BJ (cell line): Measurements from ENCODE around the gene CLSTN3. TPM values are rescaled to one million over a fixed set of nuclear protein-coding genes. Genes with fewer than 3 reads are reported as not detected.

ENCODE experiments used
- CTCF ChIA-PET: fragments of 350-600 bp; formaldehyde crosslinking; extraction: SDS; loops from one replicate; lab custom pipeline; 2021; ENCODE audit warnings: antibody characterized with exemption, inconsistent platforms; lab: Yijun Ruan, JAX
- POLR2A ChIA-PET: fragments of 300-600 bp; sonication (Branson Sonifier 250); formaldehyde crosslinking; extraction: SDS; loops from one replicate; lab custom pipeline; 2021; ENCODE audit warnings: antibody characterized with exemption; lab: Charles Lee
- DNase-seq: peaks from one replicate; pipeline ENCODE4 v3.0.0-alpha.2; 2011; ENCODE audit warnings: low read depth
- H3K27me3 ChIP-seq: 2 replicates; pipeline ENCODE4 v1.6.0; 2011; ENCODE audit warnings: low read length; ENCODE audit not compliant: control insufficient read depth, insufficient read depth
- H3K36me3 ChIP-seq: 2 replicates; pipeline ENCODE4 v1.5.1; 2011; ENCODE audit warnings: low read length; ENCODE audit not compliant: control insufficient read depth, insufficient read depth
- H3K4me3 ChIP-seq: 2 replicates; pipeline ENCODE4 v1.5.1; 2011; ENCODE audit warnings: low read depth, mild to moderate bottlenecking, control low read depth, low read length
- polyA minus RNA-seq: library from RNA; depleted of rRNA, polyadenylated mRNA; stranded (reverse); fragments of >200 nt; gene quantifications from 2 replicates; pipeline ENCODE4 v1.2.3, GENCODE V29; 2011; rRNA and poly(A)+ RNA removed
- polyA plus RNA-seq: library from polyadenylated mRNA; depleted of rRNA; stranded (reverse); fragments of >200 nt; gene quantifications from 2 replicates; pipeline ENCODE4 v1.2.3, GENCODE V29; 2011; rRNA removed
- TF ChIP-seq, protein P1 (sequence below): IDR thresholded peaks from 2 replicates; pipeline ENCODE4 v1.5.1; 2011; ENCODE audit warnings: low read depth, mild to moderate bottlenecking, control low read depth, inconsistent platforms, low read length, moderate library complexity; ENCODE audit not compliant: insufficient read depth

CLSTN3 gene
- polyA plus RNA-seq, result 14.3 and 19.2 TPM in 2 replicates
- polyA minus RNA-seq, result 17.6 and 18.2 TPM in 2 replicates

DNA sequence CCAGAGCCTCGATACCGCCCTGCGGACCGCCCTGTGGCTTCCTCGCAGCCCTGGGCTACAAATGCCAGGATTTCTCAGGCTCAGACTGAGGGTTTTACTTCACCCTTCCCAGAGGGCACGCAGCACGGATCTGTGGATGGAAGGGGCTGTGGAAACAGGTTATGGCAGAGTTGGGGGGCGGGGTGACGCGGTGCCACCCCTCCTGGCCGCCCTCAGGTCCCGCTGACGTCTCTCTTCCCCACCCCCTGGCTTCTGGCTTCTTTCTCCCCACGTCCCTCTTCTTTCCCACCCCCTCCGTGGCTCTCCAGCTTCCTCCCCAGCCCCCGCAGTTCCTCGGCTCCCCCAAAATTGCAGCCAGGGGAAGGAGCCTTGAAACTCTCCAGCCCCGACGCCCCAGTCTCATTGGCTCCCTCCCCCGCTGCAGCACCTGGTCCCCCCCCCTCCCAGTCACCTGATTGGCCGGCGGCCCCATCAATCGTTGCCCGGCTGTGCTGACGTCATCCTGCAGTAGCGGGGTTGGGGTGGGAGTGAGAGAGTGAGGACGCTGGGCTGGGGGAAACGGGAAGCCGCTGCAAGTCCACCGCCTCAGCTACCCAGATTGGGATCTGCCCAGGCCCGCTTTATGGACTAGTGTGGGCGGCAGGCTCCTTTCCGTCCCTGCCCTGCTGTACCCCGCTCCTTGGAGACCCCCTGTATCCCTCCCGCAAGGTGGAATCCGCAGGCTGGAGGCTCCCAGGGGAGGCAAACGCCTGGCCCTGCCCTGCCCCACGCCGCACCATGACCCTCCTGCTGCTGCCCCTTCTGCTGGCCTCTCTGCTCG, at the start of gene CLSTN3:
Gene CLSTN3 (plus strand): TSS at position 500 of the 820 bp plus-strand sequence. CDS start 278 bp downstream, at position 778.
- POLR2A ChIA-PET, result no interaction called here
- DNase-seq, result no peak
- CTCF ChIA-PET, result interaction anchor here (0.6 to 2.7 kb wide), 6 partner anchors 11 to 184 kb away, joined by 3 to 13 read pairs (median 3); no protein-coding TSS in a partner anchor
- TF ChIP-seq, protein P1, sequence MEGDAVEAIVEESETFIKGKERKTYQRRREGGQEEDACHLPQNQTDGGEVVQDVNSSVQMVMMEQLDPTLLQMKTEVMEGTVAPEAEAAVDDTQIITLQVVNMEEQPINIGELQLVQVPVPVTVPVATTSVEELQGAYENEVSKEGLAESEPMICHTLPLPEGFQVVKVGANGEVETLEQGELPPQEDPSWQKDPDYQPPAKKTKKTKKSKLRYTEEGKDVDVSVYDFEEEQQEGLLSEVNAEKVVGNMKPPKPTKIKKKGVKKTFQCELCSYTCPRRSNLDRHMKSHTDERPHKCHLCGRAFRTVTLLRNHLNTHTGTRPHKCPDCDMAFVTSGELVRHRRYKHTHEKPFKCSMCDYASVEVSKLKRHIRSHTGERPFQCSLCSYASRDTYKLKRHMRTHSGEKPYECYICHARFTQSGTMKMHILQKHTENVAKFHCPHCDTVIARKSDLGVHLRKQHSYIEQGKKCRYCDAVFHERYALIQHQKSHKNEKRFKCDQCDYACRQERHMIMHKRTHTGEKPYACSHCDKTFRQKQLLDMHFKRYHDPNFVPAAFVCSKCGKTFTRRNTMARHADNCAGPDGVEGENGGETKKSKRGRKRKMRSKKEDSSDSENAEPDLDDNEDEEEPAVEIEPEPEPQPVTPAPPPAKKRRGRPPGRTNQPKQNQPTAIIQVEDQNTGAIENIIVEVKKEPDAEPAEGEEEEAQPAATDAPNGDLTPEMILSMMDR, result no peak
- Histone ChIP-seq H3K27me3 (no peaks in the 10 kb centered on the region), H3K36me3 (peaks cover 4% of the 10 kb centered on the region), H3K4me3 (peak within 1 kb of the TSS; percentile 61)

DNA sequence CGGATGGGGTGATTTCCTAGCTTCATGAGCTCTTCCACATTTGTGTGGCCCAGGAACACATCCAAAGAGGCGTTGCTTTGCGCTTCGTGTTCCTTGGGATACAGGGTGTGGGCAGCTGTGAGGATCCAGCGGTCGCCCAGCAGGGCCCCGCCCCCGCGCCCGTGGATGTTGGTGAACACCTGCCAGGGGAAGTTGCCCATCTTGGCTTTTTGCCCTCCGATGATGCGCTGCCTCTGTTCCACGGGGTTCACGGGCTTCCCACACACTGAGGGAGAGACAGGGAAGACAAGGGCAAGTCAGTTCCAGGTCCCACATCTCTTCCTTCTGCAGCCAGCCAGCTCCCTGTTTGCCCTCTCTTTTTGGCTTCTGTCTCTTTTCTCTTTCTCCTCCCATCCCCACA, 49.1 kb upstream of the CLSTN3 start:
- ChIA-PET CTCF (interaction anchor here (0.8 to 2.9 kb wide), 4 partner anchors 10 to 116 kb away, joined by 3 to 17 read pairs (median 3); no protein-coding TSS in a partner anchor), POLR2A (interaction anchor here (0.6 kb wide), 1 partner anchor 190 kb away, joined by 3 read pairs; no protein-coding TSS in a partner anchor)
- TF ChIP-seq, protein P1, result no peak
- H3K4me3 ChIP-seq, result no peak overlapping the region
- peaks cover 32% of the 10 kb centered on the region for H3K36me3 ChIP-seq
- H3K27me3 ChIP-seq, result no peaks in the 10 kb centered on the region
- no peak for DNase-seq

DNA sequence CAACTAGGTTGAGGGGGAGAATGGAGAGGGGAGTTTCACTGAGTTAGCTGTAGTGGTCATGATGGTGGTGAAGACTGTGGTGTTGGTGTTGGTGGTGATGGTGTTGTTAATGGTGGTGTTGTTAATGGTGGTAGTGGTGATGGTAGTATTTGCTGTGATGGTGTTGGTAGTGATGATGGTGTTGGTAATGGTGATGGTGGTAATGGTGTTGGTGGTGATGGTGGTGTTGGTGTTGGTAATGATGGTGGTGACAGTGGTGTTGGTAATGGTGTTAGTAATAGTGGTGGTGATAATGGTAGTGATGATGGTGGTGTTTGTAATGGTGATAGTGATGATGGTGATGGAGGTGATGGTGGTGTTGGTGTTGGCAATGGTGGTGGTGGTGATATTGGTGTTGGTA, 47.0 kb upstream of the CLSTN3 start:
- CTCF ChIA-PET, result interaction anchor here (0.6 to 1.3 kb wide), 2 partner anchors 22 to 911 kb away, joined by 3 to 4 read pairs; partner anchors contain the start of gene C1S
- H3K36me3 ChIP-seq, result peaks cover 42% of the 10 kb centered on the region
- H3K4me3 ChIP-seq, result no peak overlapping the region
- POLR2A ChIA-PET, result no interaction called here
- H3K27me3 ChIP-seq, result no peaks in the 10 kb centered on the region
- TF ChIP-seq, protein P1, result no peak
- no peak for DNase-seq

DNA sequence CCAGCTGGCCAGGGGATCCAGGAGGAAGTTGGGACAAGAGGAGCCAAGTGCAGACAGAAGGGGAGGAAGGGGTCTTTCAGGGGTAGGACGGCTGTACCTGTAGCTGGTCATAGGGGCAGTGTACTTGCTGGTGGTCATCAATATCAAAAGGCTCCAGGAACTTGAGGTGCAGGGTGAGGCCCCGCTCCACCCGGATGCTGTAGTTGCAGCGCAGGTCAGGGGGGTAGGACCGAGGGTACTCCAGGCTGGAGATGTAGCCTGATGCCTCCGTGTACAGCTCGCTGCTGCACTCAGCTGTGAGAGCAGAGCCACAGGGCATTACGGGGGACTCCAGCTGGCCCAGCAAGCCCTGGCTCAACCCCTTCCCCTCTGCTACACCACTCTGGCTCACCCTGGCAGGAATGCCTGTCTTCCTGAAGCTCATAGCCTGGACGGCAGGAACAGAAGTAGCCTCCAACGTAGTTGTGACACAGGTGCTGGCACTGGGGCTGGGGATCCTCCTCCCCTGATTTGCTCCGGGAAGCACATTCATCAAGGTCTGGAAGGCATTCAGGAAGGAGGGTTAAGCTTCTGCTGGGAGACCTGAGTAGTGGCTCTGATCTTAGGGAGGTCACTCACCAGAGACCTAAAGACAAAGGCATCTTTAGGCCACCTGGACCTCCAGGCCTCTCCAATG, 40.8 kb upstream of the CLSTN3 start:
- no peaks in the 10 kb centered on the region for H3K27me3 ChIP-seq
- no peak for DNase-seq
- ChIA-PET POLR2A (no interaction called here), CTCF (interaction anchor here (0.7 to 2.9 kb wide), 9 partner anchors 9 to 145 kb away, joined by 3 to 19 read pairs (median 3); partner anchors contain the start of gene C1S)
- H3K4me3 ChIP-seq, result no peak overlapping the region
- TF ChIP-seq, protein P1, result no peak
- peaks cover 40% of the 10 kb centered on the region for H3K36me3 ChIP-seq
